Placental epithelial cell (primary cell): ENCODE data around the gene SPDYE3. TPM values are rescaled to one million over a fixed set of nuclear protein-coding genes. Genes with fewer than 3 reads are reported as not detected.

Experiments
- small RNA-seq: library from RNA; depleted of rRNA; stranded (forward); fragments of <200 nt; gene quantifications from one replicate; pipeline ENCODE3, GENCODE V24; 2012
- total RNA-seq: library from RNA; depleted of rRNA; stranded (reverse); fragments of >200 nt; gene quantifications from 2 replicates; pipeline ENCODE4 v1.2.3, GENCODE V29; 2012

The SPDYE3 gene
- total RNA-seq: not detected in 2 replicates

GRCh38 chr7:100307402-100307801 is at the start of gene SPDYE3:
Gene SPDYE3 (plus strand): TSS chr7:100307702. CDS start chr7:100307886, 184 bp downstream.

GRCh38 chr7:100358027-100358856 is 50.7 kb downstream of the SPDYE3 start, which contains the start of gene PILRB:
Gene PILRB (plus strand): TSS chr7:100358117. CDS start chr7:100358303, 186 bp downstream.

Small RNA genes lying within 50 kb of the gene (small RNA-seq; reads per million reads assigned to genes)
- not detected for gene RF00019

Other genes starting within 250 kb of the SPDYE3 start
- gene ZNF3, start 226.0 kb upstream of the SPDYE3 start, total RNA-seq: 29.6 and 48.3 TPM in 2 replicates
- 40.0 and 54.4 TPM in 2 replicates for gene COPS6, start 218.7 kb upstream of the SPDYE3 start, total RNA-seq
- 47.9 and 52.2 TPM in 2 replicates for gene MCM7, start 206.3 kb upstream of the SPDYE3 start, total RNA-seq
- gene AP4M1, start 206.1 kb upstream of the SPDYE3 start, total RNA-seq: 16.2 and 19.2 TPM in 2 replicates
- 24.7 and 45.3 TPM in 2 replicates for gene TAF6, start 188.3 kb upstream of the SPDYE3 start, total RNA-seq
- 20.0 and 36.5 TPM in 2 replicates for gene CNPY4, start 188.1 kb upstream of the SPDYE3 start, total RNA-seq
- gene MBLAC1, start 180.7 kb upstream of the SPDYE3 start, total RNA-seq: 0.87 and 2.0 TPM in 2 replicates
- 70.5 and 91.9 TPM in 2 replicates for gene LAMTOR4, start 158.8 kb upstream of the SPDYE3 start, total RNA-seq
- 11.0 and 14.0 TPM in 2 replicates for gene TRAPPC14, start 149.0 kb upstream of the SPDYE3 start, total RNA-seq
- gene GAL3ST4, start 139.1 kb upstream of the SPDYE3 start, total RNA-seq: 1.2 and 2.6 TPM in 2 replicates
- gene GPC2, start 130.3 kb upstream of the SPDYE3 start, total RNA-seq: 2.7 and 3.1 TPM in 2 replicates
- 1.2 and 2.1 TPM in 2 replicates for gene STAG3, start 129.8 kb upstream of the SPDYE3 start, total RNA-seq
- gene PVRIG, start 87.8 kb upstream of the SPDYE3 start, total RNA-seq: not detected in 2 replicates
- 12.5 and 14.1 TPM in 2 replicates for gene PILRB, start 50.4 kb downstream of the SPDYE3 start, total RNA-seq
- gene PILRA, start 65.8 kb downstream of the SPDYE3 start, total RNA-seq: under 0.01 and 0.22 TPM in 2 replicates
- gene ZCWPW1, start 121.0 kb downstream of the SPDYE3 start, total RNA-seq: 1.6 and 4.3 TPM in 2 replicates
- gene MEPCE, start 122.1 kb downstream of the SPDYE3 start, total RNA-seq: 34.1 and 47.5 TPM in 2 replicates
- 6.3 and 12.5 TPM in 2 replicates for gene PPP1R35, start 128.8 kb downstream of the SPDYE3 start, total RNA-seq
- gene SPACDR, start 156.6 kb downstream of the SPDYE3 start, total RNA-seq: 0.87 and 1.2 TPM in 2 replicates
- 23.5 and 29.4 TPM in 2 replicates for gene TSC22D4, start 171.5 kb downstream of the SPDYE3 start, total RNA-seq
- gene NYAP1, start 176.2 kb downstream of the SPDYE3 start, total RNA-seq: 0.87 and 2.0 TPM in 2 replicates
- gene AGFG2, start 231.5 kb downstream of the SPDYE3 start, total RNA-seq: 11.8 and 20.2 TPM in 2 replicates